ENCODE measurements around the gene ZNF213.

The ZNF213 gene

GRCh38 chr16:3101018-3101840 lies 33.6 kb upstream of the ZNF213 start:
- DNase-seq (ENCODE audit: low spot score): no peak

- no peak for DNase-seq (ENCODE audit: low spot score)
Observed at GRCh38 chr16:3101841-3102470, 32.9 kb upstream of the ZNF213 start.

GRCh38 chr16:3106205-3106928 lies 28.5 kb upstream of the ZNF213 start:
- DNase-seq (ENCODE audit: low spot score): peak; percentile 88

GRCh38 chr16:3112058-3112880 lies 22.6 kb upstream of the ZNF213 start, which contains the start of gene ZNF205:
Gene ZNF205, plus strand, starts transcription at chr16:3112586. Its CDS starts 845 bp downstream, at chr16:3113431.
- peak; percentile 83 for DNase-seq (ENCODE audit: low spot score)

GRCh38 chr16:3112881-3113574 lies 21.8 kb upstream of the ZNF213 start:
- DNase-seq (ENCODE audit: low spot score): no peak

GRCh38 chr16:3113765-3114479 lies 20.9 kb upstream of the ZNF213 start:
- DNase-seq (ENCODE audit: low spot score): no peak

- DNase-seq (ENCODE audit: low spot score): no peak
Observed at GRCh38 chr16:3115003-3115402, 19.8 kb upstream of the ZNF213 start.

- no peak for DNase-seq (ENCODE audit: low spot score)
Observed at GRCh38 chr16:3115561-3115960, 19.3 kb upstream of the ZNF213 start.

- no peak for DNase-seq (ENCODE audit: low spot score)
Observed at GRCh38 chr16:3118204-3118790, 16.5 kb upstream of the ZNF213 start.

GRCh38 chr16:3118846-3119245 lies 16.0 kb upstream of the ZNF213 start:
- DNase-seq (ENCODE audit: low spot score): no peak

- no peak for DNase-seq (ENCODE audit: low spot score)
Observed at GRCh38 chr16:3119286-3119685, 15.5 kb upstream of the ZNF213 start.

GRCh38 chr16:3119701-3120408 lies 15.0 kb upstream of the ZNF213 start:
- DNase-seq (ENCODE audit: low spot score): no peak

- no peak for DNase-seq (ENCODE audit: low spot score)
Observed at GRCh38 chr16:3120435-3120834, 14.4 kb upstream of the ZNF213 start.

GRCh38 chr16:3121851-3122467 lies 12.9 kb upstream of the ZNF213 start:
- DNase-seq (ENCODE audit: low spot score): peak; percentile 44

GRCh38 chr16:3122926-3123570 lies 11.8 kb upstream of the ZNF213 start:
- DNase-seq (ENCODE audit: low spot score): no peak

- DNase-seq (ENCODE audit: low spot score): peak; percentile 98
Observed at GRCh38 chr16:3123986-3124886, 10.6 kb upstream of the ZNF213 start.

- DNase-seq (ENCODE audit: low spot score): no peak
Observed at GRCh38 chr16:3127745-3128144, 7.1 kb upstream of the ZNF213 start.
